ENCODE data around the gene S100A13.

- no peak for TF ChIP-seq CTCF (IDR thresholded peaks at IDR 0.05; ENCODE audit: low read length)
- TF ChIP-seq EZH2 (IDR thresholded peaks at IDR 0.05; ENCODE audit: borderline replicate concordance, low read length) = no peak
Measured at GRCh38 chr1:153667439-153667838, 40.1 kb upstream of the S100A13 start.

All from OCI-LY1 (cell line).